Neural progenitor cell (in vitro differentiated cells): ENCODE measurements around the gene MAT1A. TPM values are rescaled to one million over a fixed set of nuclear protein-coding genes. Genes with fewer than 3 reads are reported as not detected.

Source experiments
- DNase-seq: peaks from one replicate; pipeline ENCODE4 v3.0.0-alpha.2; 2016; ENCODE audit warnings: low spot score
- H2AFZ ChIP-seq: fragments of 200-600 bp; sonication (generic); replicated peaks from 2 replicates; pipeline ENCODE4 v1.6.1; 2016; ENCODE audit warnings: antibody characterized with exemption
- H3F3A ChIP-seq: fragments of 200-600 bp; sonication (generic); 2 replicates; pipeline ENCODE4 v1.6.1; 2016; ENCODE audit warnings: antibody characterized with exemption, low read depth
- H3K27ac ChIP-seq: fragments of 200-600 bp; sonication (generic); 2 replicates; pipeline ENCODE4 v1.5.1; 2016; ENCODE audit warnings: mild to moderate bottlenecking
- H3K27me3 ChIP-seq: fragments of 200-600 bp; sonication (generic); 2 replicates; pipeline ENCODE4 v1.6.1; 2016; ENCODE audit warnings: mild to moderate bottlenecking, moderate library complexity
- H3K36me3 ChIP-seq: fragments of 200-600 bp; sonication (generic); 2 replicates; pipeline ENCODE4 v1.5.1; 2016
- H3K4me1 ChIP-seq: fragments of 200-600 bp; sonication (generic); 2 replicates; pipeline ENCODE4 v1.6.1; 2016; ENCODE audit warnings: mixed run types
- H3K4me2 ChIP-seq: fragments of 200-600 bp; sonication (generic); 2 replicates; pipeline ENCODE4 v1.6.1; 2016
- H3K4me3 ChIP-seq: fragments of 200-600 bp; sonication (generic); 2 replicates; pipeline ENCODE4 v1.5.1; 2016
- H3K79me2 ChIP-seq: fragments of 200-600 bp; sonication (generic); 2 replicates; pipeline ENCODE4 v1.6.1; 2016; ENCODE audit warnings: low read depth
- H3K9ac ChIP-seq: fragments of 200-600 bp; sonication (generic); 2 replicates; pipeline ENCODE4 v1.6.1; 2016
- H3K9me3 ChIP-seq: fragments of 200-600 bp; sonication (generic); 2 replicates; pipeline ENCODE4 v1.5.1; 2016; ENCODE audit warnings: low read depth
- H4K20me1 ChIP-seq: fragments of 200-600 bp; sonication (generic); 2 replicates; pipeline ENCODE4 v1.6.1; 2016; ENCODE audit warnings: low read depth
- H3K27ac Mint-ChIP-seq: 3 replicates; pipeline ENCODE4 v1.8.0; 2021; ENCODE audit warnings: mixed read lengths
- H3K27me3 Mint-ChIP-seq: 2 replicates; pipeline ENCODE4 v1.8.0; 2022; ENCODE audit warnings: low read depth, mild to moderate bottlenecking, inconsistent platforms, moderate library complexity, mixed read lengths; ENCODE audit not compliant: insufficient read depth
- H3K36me3 Mint-ChIP-seq: 3 replicates; pipeline ENCODE4 v1.8.0; 2021; ENCODE audit warnings: mixed read lengths
- H3K4me1 Mint-ChIP-seq: 3 replicates; pipeline ENCODE4 v1.8.0; 2021; ENCODE audit warnings: mixed read lengths
- H3K4me3 Mint-ChIP-seq: 3 replicates; pipeline ENCODE4 v1.8.0; 2021; ENCODE audit warnings: mild to moderate bottlenecking, moderate library complexity, mixed read lengths
- H3K9me3 Mint-ChIP-seq: 3 replicates; pipeline ENCODE4 v1.8.0; 2020; ENCODE audit warnings: mixed read lengths
- CTCF ChIP-seq: fragments of 200-600 bp; sonication (generic); IDR thresholded peaks from 2 replicates; pipeline ENCODE4 v1.5.1; 2017; ENCODE audit warnings: antibody characterized with exemption, mild to moderate bottlenecking
- EZH2 ChIP-seq: fragments of 200-600 bp; sonication (generic); IDR thresholded peaks from 2 replicates; pipeline ENCODE4 v1.6.1; 2017; ENCODE audit warnings: antibody characterized with exemption, mild to moderate bottlenecking, moderate library complexity
- EZH2phosphoT487 ChIP-seq: fragments of 200-600 bp; sonication (generic); IDR thresholded peaks from 2 replicates; pipeline ENCODE4 v1.6.1; 2017; ENCODE audit warnings: antibody characterized with exemption
- total RNA-seq: library from RNA; depleted of rRNA; stranded (reverse); fragments of >200 nt; gene quantifications from 2 replicates; pipeline ENCODE4 v1.2.3, GENCODE V29; 2015; ENCODE audit warnings: low replicate concordance

The MAT1A gene
- total RNA-seq, 1 donor from 2014 or later, result not detected

- H3K4me1 Mint-ChIP-seq, result peaks cover 13% of the 10 kb centered on the region
- no peaks in the 10 kb centered on the region for H3K9me3 ChIP-seq
- H3K27ac ChIP-seq, result no peak overlapping the region
- H4K20me1 ChIP-seq, result no peaks in the 10 kb centered on the region
- H3K27me3 Mint-ChIP-seq, result peaks cover 8% of the 10 kb centered on the region
- peak overlapping the region; percentile 6 for H3K27ac Mint-ChIP-seq
- H3K9ac ChIP-seq, result no peak overlapping the region
- no peak overlapping the region for H3K4me3 Mint-ChIP-seq
- DNase-seq, result no peak
- no peaks in the 10 kb centered on the region for H3K27me3 ChIP-seq
- no peaks in the 10 kb centered on the region for H3K36me3 Mint-ChIP-seq
- H3K79me2 ChIP-seq, result no peaks in the 10 kb centered on the region
- H2AFZ ChIP-seq, result no peak overlapping the region
- no peaks in the 10 kb centered on the region for H3K9me3 Mint-ChIP-seq
- no peaks in the 10 kb centered on the region for H3K36me3 ChIP-seq
- no peak overlapping the region for H3K4me2 ChIP-seq
- H3K4me1 ChIP-seq, result no peaks in the 10 kb centered on the region
- H3F3A ChIP-seq, result no peaks in the 10 kb centered on the region
- no peak for TF ChIP-seq EZH2phosphoT487
- no peak for TF ChIP-seq EZH2
- no peak for TF ChIP-seq CTCF
- H3K4me3 ChIP-seq, result no peak overlapping the region
These were observed 7.4 kb downstream of the MAT1A start for GRCh38 chr10:80281784-80282765.

GRCh38 chr10:80281292-80281691, 8.2 kb downstream of the MAT1A start:
- H3K79me2 ChIP-seq, result no peaks in the 10 kb centered on the region
- no peak overlapping the region for H3K4me3 Mint-ChIP-seq
- DNase-seq, result no peak
- no peaks in the 10 kb centered on the region for H3F3A ChIP-seq
- H3K4me1 Mint-ChIP-seq, result peaks cover 13% of the 10 kb centered on the region
- H3K36me3 ChIP-seq, result no peaks in the 10 kb centered on the region
- no peak overlapping the region for H2AFZ ChIP-seq
- H3K4me2 ChIP-seq, result no peak overlapping the region
- H4K20me1 ChIP-seq, result no peaks in the 10 kb centered on the region
- H3K36me3 Mint-ChIP-seq, result no peaks in the 10 kb centered on the region
- H3K9ac ChIP-seq, result no peak overlapping the region
- no peak for TF ChIP-seq EZH2
- TF ChIP-seq EZH2phosphoT487, result no peak
- H3K9me3 ChIP-seq, result no peaks in the 10 kb centered on the region
- no peak overlapping the region for H3K4me3 ChIP-seq
- H3K27ac Mint-ChIP-seq, result peak overlapping the region; percentile 6
- H3K4me1 ChIP-seq, result no peaks in the 10 kb centered on the region
- H3K27me3 ChIP-seq, result no peaks in the 10 kb centered on the region
- H3K9me3 Mint-ChIP-seq, result no peaks in the 10 kb centered on the region
- H3K27me3 Mint-ChIP-seq, result peaks cover 8% of the 10 kb centered on the region
- H3K27ac ChIP-seq, result no peak overlapping the region

GRCh38 chr10:80280071-80280800, 9.2 kb downstream of the MAT1A start:
- no peak overlapping the region for H3K27ac Mint-ChIP-seq
- no peak for TF ChIP-seq EZH2phosphoT487
- TF ChIP-seq CTCF, result no peak
- TF ChIP-seq EZH2, result no peak
- H3K4me1 Mint-ChIP-seq, result peaks cover 13% of the 10 kb centered on the region
- H3K9me3 Mint-ChIP-seq, result no peaks in the 10 kb centered on the region
- Histone ChIP-seq H3K9ac (no peak overlapping the region), H2AFZ (no peak overlapping the region), H3K4me1 (no peaks in the 10 kb centered on the region), H3F3A (no peaks in the 10 kb centered on the region), H3K79me2 (no peaks in the 10 kb centered on the region), H4K20me1 (no peaks in the 10 kb centered on the region), H3K27ac (no peak overlapping the region), H3K4me2 (no peak overlapping the region), H3K9me3 (no peaks in the 10 kb centered on the region), H3K4me3 (no peak overlapping the region), H3K36me3 (no peaks in the 10 kb centered on the region), H3K27me3 (no peaks in the 10 kb centered on the region)
- H3K36me3 Mint-ChIP-seq, result no peaks in the 10 kb centered on the region
- DNase-seq, result no peak
- peaks cover 10% of the 10 kb centered on the region for H3K27me3 Mint-ChIP-seq
- H3K4me3 Mint-ChIP-seq, result no peak overlapping the region
